A549 (cell line): ENCODE data around the gene ARHGAP23. TPM values are rescaled to one million over a fixed set of nuclear protein-coding genes. Genes with fewer than 3 reads are reported as not detected.
A peak's percentile ranks its signal among the peaks of the same experiment; 100 is the strongest.
"Not testable (repeated sequence)": the region's sequence is repeated elsewhere in the genome, so short reads cannot be mapped to it uniquely, and the experiment has no call there.

Experiments
- ATAC-seq, 2 experiments: fragments of 200-7000 bp in 1 of 2; fragments of >200 bp in 1 of 2; cut with Nextera tagmentation in 1 of 2; cut with Tn5 transposase in 1 of 2; 3 replicates each; pipeline versions ENCODE4 v1.8.0 to v1.9.1; 2018 to 2020; ENCODE audit warnings: mild to moderate bottlenecking in 1 of 2, moderate library complexity in 1 of 2
- CTCF ChIA-PET: fragments of 300-600 bp; sonication (Branson Sonifier 250); formaldehyde crosslinking; extraction: SDS; loops from one replicate; lab custom pipeline; 2021; ENCODE audit warnings: antibody characterized with exemption, inconsistent platforms; lab: Yijun Ruan, JAX
- POLR2A ChIA-PET: fragments of 350-600 bp; formaldehyde crosslinking; extraction: SDS; loops from one replicate; lab custom pipeline; 2021; ENCODE audit warnings: antibody characterized with exemption, inconsistent platforms; lab: Yijun Ruan, JAX
- DNase-seq, 2 experiments: peaks; one replicate each; pipeline versions ENCODE4 v3.0.0 to v3.0.0-alpha.2; 2011 to 2016; ENCODE audit warnings: low read depth in 1 of 2, low spot score in 1 of 2
- FAIRE-seq: peaks from 2 replicates; lab custom pipeline; 2011; peaks lifted over from hg19 to GRCh38; lab: Jason Lieb, UNC
- H3K27ac ChIP-seq, 2 experiments: fragments of >200 bp; sonication (Bioruptor Twin); formaldehyde crosslinking; 3 replicates each; pipeline ENCODE4 v1.5.1; 2016 to 2017
- H3K4me1 ChIP-seq: fragments of >200 bp; sonication (Bioruptor Twin); formaldehyde crosslinking; 3 replicates; pipeline ENCODE4 v1.6.1; 2016
- H3K4me2 ChIP-seq: fragments of >200 bp; sonication (Bioruptor Twin); formaldehyde crosslinking; 3 replicates; pipeline ENCODE4 v1.6.1; 2016
- H3K4me3 ChIP-seq: fragments of >200 bp; sonication (Bioruptor Twin); formaldehyde crosslinking; 3 replicates; pipeline ENCODE4 v1.5.1; 2016
- H3K9me3 ChIP-seq: fragments of >200 bp; sonication (Bioruptor Twin); formaldehyde crosslinking; 3 replicates; pipeline ENCODE4 v1.6.1; 2016
- CTCF ChIP-seq: fragments of >200 bp; sonication (Bioruptor Twin); formaldehyde crosslinking; IDR thresholded peaks from 3 replicates; pipeline ENCODE4 v1.5.1; 2016
- E2F6 ChIP-seq: IDR thresholded peaks from 2 replicates; pipeline ENCODE4 v1.6.1; 2012; ENCODE audit warnings: low read depth, borderline replicate concordance
- EHMT2 ChIP-seq: fragments of 200-600 bp; sonication (generic); IDR thresholded peaks from 2 replicates; pipeline ENCODE4 v1.6.1; 2016; ENCODE audit warnings: antibody characterized with exemption, low read depth, mild to moderate bottlenecking, moderate library complexity
- FOSL2 ChIP-seq, 2 experiments: fragments of 450-650 bp in 1 of 2; fragments of >200 bp in 1 of 2; sonication (Bioruptor Twin) in 1 of 2; formaldehyde crosslinking; IDR thresholded peaks; 2 replicates each; pipeline versions ENCODE4 v1.5.0 to v1.6.1; 2016 to 2020; ENCODE audit warnings: mild to moderate bottlenecking in 1 of 2, moderate library complexity in 1 of 2
- HMGXB4 ChIP-seq: fragments of 250-450 bp; sonication (Bioruptor Pico); IDR thresholded peaks from 2 replicates; pipeline ENCODE4 v1.5.0; 2021; ENCODE audit warnings: mild to moderate bottlenecking, moderate library complexity, borderline replicate concordance
- JUNB ChIP-seq: fragments of >200 bp; sonication (Bioruptor Twin); formaldehyde crosslinking; IDR thresholded peaks from 2 replicates; pipeline ENCODE4 v1.6.1; 2016
- KDM1A ChIP-seq: fragments of 200-600 bp; sonication (generic); IDR thresholded peaks from 2 replicates; pipeline ENCODE4 v1.6.1; 2016; ENCODE audit warnings: low read depth, mild to moderate bottlenecking
- MAFK ChIP-seq: fragments of 450-650 bp; IDR thresholded peaks from 2 replicates; pipeline ENCODE4 v1.6.1; 2014; ENCODE audit not compliant: partially characterized antibody
- MYC ChIP-seq: IDR thresholded peaks from 2 replicates; pipeline ENCODE4 v1.6.1; 2012; ENCODE audit warnings: mild to moderate bottlenecking, inconsistent platforms, low read length, improper control_type of control experiment, borderline replicate concordance
- PBX3 ChIP-seq: IDR thresholded peaks from 2 replicates; pipeline ENCODE4 v1.6.1; 2012
- RAD21 ChIP-seq, 2 experiments: fragments of >200 bp in 1 of 2; sonication (Bioruptor Twin) in 1 of 2; formaldehyde crosslinking in 1 of 2; IDR thresholded peaks in 1 of 2; conservative IDR thresholded peaks in 1 of 2; 2 replicates in 1 of 2; 3 replicates in 1 of 2; pipeline ENCODE4 v1.6.1; 2012 to 2018; ENCODE audit warnings: inconsistent platforms in 1 of 2
- RARB ChIP-seq: fragments of 250-450 bp; sonication (Bioruptor Pico); IDR thresholded peaks from 2 replicates; pipeline ENCODE4 v1.8.0; 2021; ENCODE audit warnings: mild to moderate bottlenecking, moderate library complexity
- SMC3 ChIP-seq: fragments of >200 bp; sonication (Bioruptor Twin); formaldehyde crosslinking; IDR thresholded peaks from 3 replicates; pipeline ENCODE4 v1.6.1; 2018; ENCODE audit warnings: inconsistent platforms
- USF2 ChIP-seq: fragments of 450-650 bp; IDR thresholded peaks from 2 replicates; pipeline ENCODE4 v1.6.1; 2014; ENCODE audit warnings: antibody characterized with exemption
- whole genome bisulfite sequencing: methylation state at CpG from one replicate; pipeline ENCODE4 v1.1.6; 2017; ENCODE audit errors: missing lambda C conversion rate; 5-methylcytosine and 5-hydroxymethylcytosine counted together
- polyA plus RNA-seq, 4 experiments: library from polyadenylated mRNA; depleted of rRNA in 3 of 4; stranded (reverse); fragments of >200 nt; fragmentation: RNase III in 1 of 4; extraction: RNeasy Plus Mini Kit Qiagen cat#74134 plus additional on column Dnase treatment in 1 of 4; gene quantifications; 2 replicates in 3 of 4; 3 replicates in 1 of 4; pipeline ENCODE4 v1.2.3, GENCODE V29; 2011 to 2017
- TF ChIP-seq, protein P1 (sequence below): fragments of 250-450 bp; sonication (Bioruptor Pico); IDR thresholded peaks from 2 replicates; pipeline ENCODE4 v1.5.0; 2020; ENCODE audit warnings: low read depth, mild to moderate bottlenecking, moderate library complexity
- TF ChIP-seq, protein P2 (sequence below): IDR thresholded peaks from 2 replicates; pipeline ENCODE4 v1.6.1; 2012

Gene ARHGAP23
- polyA plus RNA-seq, 2 of the 4 experiments (the other 2 are of a cell fraction): 4.8 to 32.6 TPM

- no peak for TF ChIP-seq MAFK
These were observed 39.2 kb downstream of the ARHGAP23 start (continued) for GRCh38 chr17:38467491-38467890.

DNA sequence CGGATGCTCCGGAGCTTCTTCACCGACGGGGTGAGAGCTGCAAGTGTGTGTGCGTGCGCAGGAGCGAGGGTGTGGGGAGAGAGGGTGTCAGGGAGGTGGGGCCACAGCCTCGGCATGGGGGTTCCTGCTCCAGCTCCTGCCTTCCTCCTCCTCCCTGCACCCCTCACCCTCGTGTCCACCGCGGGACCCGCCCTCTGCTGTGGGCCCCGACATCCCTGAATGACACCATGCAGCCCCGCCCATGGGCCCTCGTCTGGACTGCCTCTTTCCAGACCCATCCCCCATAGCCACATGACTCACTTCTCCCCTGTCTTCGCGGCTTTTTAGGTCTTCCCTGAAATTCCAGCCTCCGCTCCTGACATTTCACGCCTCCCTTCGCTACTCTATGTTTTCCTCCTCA, 41.6 kb downstream of the ARHGAP23 start:
- DNase-seq: no peak
- FAIRE-seq: no peak
- 80% methylated on average over 20 of the region's 20 CpGs for WGBS
- Histone ChIP-seq H3K27ac (peak overlapping the region in 1 of 2 experiments; percentile 38; a peak in 1 of 6 replicates), H3K4me1 (peaks cover 31% of the 10 kb centered on the region), H3K4me2 (no peak overlapping the region), H3K9me3 (no peaks in the 10 kb centered on the region), H3K4me3 (no peak overlapping the region)
- CTCF ChIA-PET: interaction anchor here (0.7 to 1.7 kb wide), 8 partner anchors 9 to 198 kb away, joined by 3 to 4 read pairs (median 4); no protein-coding TSS in a partner anchor
- no peak for ATAC-seq
- POLR2A ChIA-PET: no interaction called here
- TF ChIP-seq JUNB: no peak
- TF ChIP-seq, protein P1, sequence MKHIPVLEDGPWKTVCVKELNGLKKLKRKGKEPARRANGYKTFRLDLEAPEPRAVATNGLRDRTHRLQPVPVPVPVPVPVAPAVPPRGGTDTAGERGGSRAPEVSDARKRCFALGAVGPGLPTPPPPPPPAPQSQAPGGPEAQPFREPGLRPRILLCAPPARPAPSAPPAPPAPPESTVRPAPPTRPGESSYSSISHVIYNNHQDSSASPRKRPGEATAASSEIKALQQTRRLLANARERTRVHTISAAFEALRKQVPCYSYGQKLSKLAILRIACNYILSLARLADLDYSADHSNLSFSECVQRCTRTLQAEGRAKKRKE: no peak
- TF ChIP-seq EHMT2: no peak
- no peak for TF ChIP-seq KDM1A
- TF ChIP-seq RARB: no peak
- no peak for TF ChIP-seq FOSL2 (IDR thresholded peaks at IDR 0.05)
- peak; percentile 38; the same call in 1 of the 2 replicates for TF ChIP-seq FOSL2 (CRISPR knock-in tag; IDR thresholded peaks at IDR 0.05)
- no peak for TF ChIP-seq PBX3
- TF ChIP-seq HMGXB4 (CRISPR knock-in tag): no peak

DNA sequence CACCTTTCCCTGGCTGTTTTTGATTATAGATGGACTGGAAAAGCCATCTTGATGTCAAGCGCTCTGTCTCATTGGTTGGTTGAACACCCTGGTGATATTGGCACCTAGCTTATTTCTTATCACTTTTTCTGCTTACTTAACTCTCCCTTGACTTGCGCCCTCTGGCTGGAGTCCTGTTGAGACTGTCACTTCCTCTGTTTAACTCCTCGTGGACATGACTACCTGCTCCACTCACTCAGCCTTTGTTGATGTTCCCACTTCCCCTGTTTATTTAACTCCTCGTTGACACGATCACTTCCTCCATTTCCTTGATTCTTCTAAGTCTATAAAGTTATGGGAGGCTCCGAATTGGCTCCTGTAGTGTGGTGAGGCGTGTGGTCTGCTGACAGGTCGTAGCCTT, 43.0 kb downstream of the ARHGAP23 start:
- FAIRE-seq, DNase-seq, H3K4me2 ChIP-seq, H3K27ac ChIP-seq, POLR2A ChIA-PET, H3K9me3 ChIP-seq, H3K4me3 ChIP-seq: not testable (repeated sequence)
- H3K4me1 ChIP-seq: peaks cover 22% of the 10 kb centered on the region
- ATAC-seq: 0 out of 6 replicates have a peak, but pooled peaks of 1 of the 2 experiments have one; percentile 14
- 71% methylated on average over 8 of the region's 8 CpGs for WGBS
- CTCF ChIA-PET: interaction anchor here (0.9 to 1.0 kb wide), 2 partner anchors 19 to 47 kb away, joined by 3 read pairs; no protein-coding TSS in a partner anchor

- CTCF ChIA-PET: interaction anchor here (0.6 to 3.1 kb wide), 10 partner anchors 9 to 186 kb away, joined by 3 to 38 read pairs (median 6); no protein-coding TSS in a partner anchor
- TF ChIP-seq RAD21 (conservative IDR thresholded peaks at IDR 0.05 in 1 of 2, IDR thresholded peaks at IDR 0.05 in 1 of 2) (peak; percentile 62 to 70), CTCF (peak; percentile 40), MYC (peak; percentile 78; the same call in 1 of the 2 replicates), SMC3 (peak; percentile 58), USF2 (0 out of 2 replicates have a peak, but pooled peaks have one; percentile 15), E2F6 (0 out of 2 replicates have a peak, but pooled peaks have one; percentile 50)
- TF ChIP-seq, protein P2, sequence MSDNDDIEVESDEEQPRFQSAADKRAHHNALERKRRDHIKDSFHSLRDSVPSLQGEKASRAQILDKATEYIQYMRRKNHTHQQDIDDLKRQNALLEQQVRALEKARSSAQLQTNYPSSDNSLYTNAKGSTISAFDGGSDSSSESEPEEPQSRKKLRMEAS: peak; percentile 92
- H3K27ac ChIP-seq: peak overlapping the region in 1 of 2 experiments; percentile 79; a peak in 3 of 6 replicates
These were observed 46.4 kb downstream of the ARHGAP23 start for GRCh38 chr17:38474666-38475065.

More at GRCh38 chr17:38474666-38475065, 46.4 kb downstream of the ARHGAP23 start:
- peaks cover 19% of the 10 kb centered on the region for H3K4me1 ChIP-seq
- H3K4me3 ChIP-seq, H3K4me2 ChIP-seq, FAIRE-seq, H3K9me3 ChIP-seq, POLR2A ChIA-PET: not testable (repeated sequence)
- DNase-seq (peak in 1 of 2 experiments; percentile 75), ATAC-seq (peak in 1 of 2 experiments; percentile 70; a peak in 2 of 6 replicates)
- WGBS: 57% methylated on average over 8 of the region's 8 CpGs
